AG09309 (cell line): Measurements from ENCODE around the gene LRFN3.

Source experiments
- DNase-seq: peaks from one replicate; pipeline ENCODE4 v3.0.0-alpha.2; 2010; ENCODE audit warnings: low read depth
- H3K4me3 ChIP-seq: 2 replicates; pipeline ENCODE4 v1.5.1; 2011; ENCODE audit warnings: mild to moderate bottlenecking, low read depth, low read length, moderate library complexity; ENCODE audit not compliant: control insufficient read depth
- CTCF ChIP-seq: IDR thresholded peaks from 2 replicates; pipeline ENCODE4 v1.5.1; 2011; ENCODE audit warnings: mild to moderate bottlenecking, low read depth, low read length, inconsistent platforms; ENCODE audit not compliant: insufficient read depth, control insufficient read depth; ENCODE audit errors: missing control alignments

The LRFN3 gene

GRCh38 chr19:35911790-35912189 is 24.4 kb upstream of the LRFN3 start:
- TF ChIP-seq CTCF = no peak
- DNase-seq = no peak
- H3K4me3 ChIP-seq = no peak overlapping the region

- DNase-seq = no peak
- no peak for TF ChIP-seq CTCF
Measured at GRCh38 chr19:35913589-35913988, 22.6 kb upstream of the LRFN3 start.

GRCh38 chr19:35915443-35915842 is 20.7 kb upstream of the LRFN3 start:
- H3K4me3 ChIP-seq = no peak overlapping the region
- no peak for DNase-seq
- TF ChIP-seq CTCF = no peak

More at GRCh38 chr19:35913589-35913988, 22.6 kb upstream of the LRFN3 start:
- no peak overlapping the region for H3K4me3 ChIP-seq

- H3K4me3 ChIP-seq = no peak overlapping the region
- TF ChIP-seq CTCF = no peak
- no peak for DNase-seq
Measured at GRCh38 chr19:35919306-35919705, 16.9 kb upstream of the LRFN3 start.

GRCh38 chr19:35921012-35921411 is 15.2 kb upstream of the LRFN3 start:
- DNase-seq = no peak
- no peak overlapping the region for H3K4me3 ChIP-seq
- no peak for TF ChIP-seq CTCF

- TF ChIP-seq CTCF = no peak
- no peak for DNase-seq
- H3K4me3 ChIP-seq = no peak overlapping the region
Measured at GRCh38 chr19:35925501-35925900, 10.7 kb upstream of the LRFN3 start.

GRCh38 chr19:35928507-35928906 is 7.7 kb upstream of the LRFN3 start:
- no peak for TF ChIP-seq CTCF
- H3K4me3 ChIP-seq = no peak overlapping the region
- DNase-seq = no peak
